HG03196 (cell line): Measurements from ENCODE around the gene ANKH.
A peak's percentile ranks its signal among the peaks of the same experiment; 100 is the strongest.
"Not testable (repeated sequence)": the region's sequence is repeated elsewhere in the genome, so short reads cannot be mapped to it uniquely, and the experiment has no call there.

Experiments used
- ATAC-seq: cut with Tn5 transposase; IDR thresholded peaks from one replicate; pipeline ENCODE4 v1.9.1; 2021; ENCODE audit not compliant: unreplicated experiment

The ANKH gene

DNA sequence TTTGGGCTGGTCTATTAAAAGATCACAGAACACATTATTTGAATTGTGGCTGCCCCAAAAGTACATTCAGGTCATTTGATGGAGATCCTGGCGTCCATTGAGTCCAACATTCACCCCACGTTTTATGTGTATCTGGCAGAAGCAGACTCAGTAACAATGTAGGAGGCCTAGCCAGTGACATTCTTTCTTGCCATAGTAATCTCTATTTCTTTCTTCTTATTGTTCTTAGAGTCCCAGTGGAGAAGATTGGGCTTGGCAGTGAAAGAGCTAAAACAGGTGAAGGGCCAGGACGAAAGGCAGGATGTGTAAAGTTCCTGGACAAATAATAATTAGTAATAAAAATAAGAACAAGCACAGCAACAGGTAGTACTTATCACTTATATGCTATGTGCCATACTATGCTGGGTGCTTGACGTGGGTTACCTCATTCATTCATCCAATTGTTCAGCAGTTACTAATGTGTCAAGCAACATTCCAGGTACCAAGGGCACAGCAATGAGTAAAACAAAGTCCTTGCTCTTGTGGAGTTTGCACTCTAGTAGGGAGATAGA lies 12.6 kb upstream of the ANKH start:
- no peak for ATAC-seq

DNA sequence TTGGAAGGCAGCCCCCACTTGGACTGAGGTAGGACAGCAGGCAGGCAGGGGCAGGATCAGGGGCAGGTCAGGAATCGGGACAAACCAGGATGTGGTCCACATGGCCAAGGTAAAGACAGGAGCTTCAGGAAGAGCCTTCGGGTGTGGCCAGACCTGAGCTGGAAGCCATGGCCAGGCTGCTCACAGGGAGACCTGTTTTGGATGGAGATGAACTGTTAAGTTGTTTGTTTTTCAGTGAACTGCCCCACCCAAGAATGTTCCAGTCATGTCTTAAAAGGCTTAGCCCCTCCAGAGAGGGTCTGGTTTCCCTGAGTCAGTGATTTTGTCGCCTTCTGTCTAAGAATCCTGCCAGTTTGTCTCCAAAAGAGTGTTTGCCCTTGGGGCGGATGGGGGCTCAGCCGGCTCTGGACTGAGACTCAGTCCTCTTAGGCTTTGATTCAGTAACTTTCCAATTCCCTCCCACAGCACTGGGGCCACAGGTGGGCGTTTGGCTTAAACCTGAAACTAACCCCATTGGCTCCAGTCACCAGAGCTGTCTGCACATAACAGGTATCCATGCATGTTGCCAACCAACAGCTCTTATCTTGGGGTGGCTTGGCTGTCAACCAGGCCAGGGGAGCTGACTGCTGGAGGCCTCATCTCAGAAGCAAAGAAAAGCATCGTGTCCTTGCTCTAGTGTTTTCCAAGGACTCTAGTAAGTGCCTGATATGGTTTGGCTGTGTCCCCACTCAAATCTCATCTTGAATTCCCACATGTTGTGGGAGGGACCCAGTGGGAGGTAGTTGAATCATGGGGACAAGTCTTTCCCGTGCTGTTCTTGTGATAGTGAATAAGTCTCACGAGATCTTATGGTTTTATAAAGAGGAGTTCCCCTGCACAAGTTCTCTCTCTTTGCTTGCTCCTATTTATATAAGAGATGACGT lies 11.3 kb upstream of the ANKH start:
- ATAC-seq: no peak

DNA sequence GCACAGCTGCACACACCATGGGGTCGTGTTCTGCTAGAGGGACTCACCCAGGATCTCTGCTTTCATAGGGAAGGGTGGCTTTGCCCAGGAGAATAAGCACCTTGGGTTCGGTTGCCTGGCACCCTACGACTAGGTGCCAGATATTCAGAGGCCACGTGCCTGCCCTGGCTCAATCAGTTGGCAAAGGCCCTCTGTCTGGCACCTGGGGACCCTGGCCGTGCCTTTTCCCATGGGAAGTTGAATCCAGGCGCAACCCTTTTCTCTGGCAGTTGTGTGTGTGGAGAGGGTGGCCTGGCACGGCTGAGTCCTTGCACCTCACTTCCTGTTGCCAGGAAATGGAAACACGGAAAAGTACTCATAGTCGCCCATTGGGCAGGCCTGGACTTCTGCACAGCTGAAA lies 10.2 kb upstream of the ANKH start:
- ATAC-seq: no peak

DNA sequence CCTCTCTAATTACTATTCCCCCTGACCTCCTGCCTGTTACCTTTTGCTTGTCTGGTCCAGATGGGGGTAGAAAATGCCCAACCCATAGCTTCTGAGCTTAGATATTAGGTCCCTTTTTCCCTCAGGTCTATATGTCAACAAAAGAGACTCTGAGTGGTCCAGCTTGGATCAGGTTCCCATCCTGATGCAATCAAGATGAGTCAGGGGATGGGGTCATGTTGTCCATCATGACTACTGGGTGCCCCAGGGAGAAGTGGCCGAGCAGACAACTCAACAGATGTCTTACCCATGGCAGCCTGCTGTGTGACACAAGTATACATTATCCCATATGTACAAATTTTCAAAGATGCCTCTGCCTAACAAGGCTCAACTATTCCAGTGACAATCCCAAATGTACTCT lies 9.1 kb upstream of the ANKH start:
- ATAC-seq: no peak

DNA sequence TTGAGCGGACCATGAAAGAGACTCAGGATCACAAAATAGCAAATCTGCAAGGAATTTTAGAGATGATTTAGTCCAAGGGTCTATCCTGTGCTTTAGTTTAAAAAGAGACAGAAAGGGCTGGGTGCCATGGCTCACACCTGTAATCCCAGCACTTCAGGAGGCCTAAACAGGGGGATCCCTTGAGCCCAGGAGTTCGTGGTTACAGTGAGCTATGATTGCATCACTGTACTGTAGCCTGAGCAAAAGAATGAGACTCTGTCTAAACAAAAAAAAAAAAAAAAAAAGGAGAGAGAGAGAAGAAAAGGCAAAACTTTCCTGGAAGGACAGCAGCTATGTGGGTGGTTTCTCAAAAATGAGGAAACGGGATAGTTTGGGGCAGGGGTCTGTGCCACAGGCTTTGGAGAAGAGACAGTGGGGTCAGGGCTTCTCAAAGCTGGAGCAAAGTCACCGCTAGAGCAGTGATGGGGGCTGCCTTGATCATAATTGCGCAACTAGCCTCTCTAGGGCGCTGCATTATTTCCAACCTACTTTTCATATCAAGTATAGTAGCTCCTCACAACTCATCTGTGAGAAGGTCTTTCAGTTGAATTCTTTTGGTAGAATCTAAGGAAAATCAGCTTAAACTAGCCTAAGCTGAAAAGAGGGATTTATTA lies 8.5 kb upstream of the ANKH start:
- ATAC-seq: no peak

DNA sequence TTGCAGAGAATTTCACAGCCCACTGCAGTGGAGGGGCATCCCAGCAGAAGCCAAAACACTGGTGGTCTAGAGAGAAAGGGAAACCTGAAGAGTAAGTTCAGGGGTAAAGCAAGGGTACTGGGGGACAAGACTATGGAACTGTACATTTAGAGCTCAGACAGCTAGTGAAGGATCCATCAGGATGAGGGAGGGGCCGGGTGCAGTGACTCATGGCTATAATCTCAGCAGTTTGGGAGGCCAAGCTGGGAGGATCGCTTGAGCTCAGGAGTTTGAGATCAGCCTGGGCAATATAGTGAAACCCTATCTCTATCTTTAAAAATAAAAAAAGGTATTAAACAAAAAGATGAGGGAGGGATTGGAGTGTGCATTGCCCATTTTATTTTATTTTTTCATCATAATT lies 7.8 kb upstream of the ANKH start:
- ATAC-seq: no peak

DNA sequence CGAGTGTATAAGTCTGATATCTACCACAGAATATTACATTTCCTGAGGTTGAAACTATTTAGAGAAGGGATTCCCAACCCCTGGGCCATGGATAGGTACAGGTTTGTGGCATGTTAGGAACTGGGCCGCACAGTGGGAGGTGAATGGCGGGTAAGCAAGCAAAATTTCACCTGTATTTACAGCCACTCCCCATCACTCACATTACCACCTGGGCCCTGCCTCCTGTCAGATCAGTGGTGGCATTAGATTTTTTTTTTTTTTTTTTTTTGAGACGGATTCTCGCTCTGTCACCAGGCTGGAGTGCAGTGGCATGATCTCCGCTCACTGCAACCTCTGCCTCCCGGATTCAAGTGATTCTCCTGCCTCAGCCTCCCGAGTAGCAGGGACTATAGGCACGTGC lies 6.6 kb upstream of the ANKH start:
- not testable (repeated sequence) for ATAC-seq

DNA sequence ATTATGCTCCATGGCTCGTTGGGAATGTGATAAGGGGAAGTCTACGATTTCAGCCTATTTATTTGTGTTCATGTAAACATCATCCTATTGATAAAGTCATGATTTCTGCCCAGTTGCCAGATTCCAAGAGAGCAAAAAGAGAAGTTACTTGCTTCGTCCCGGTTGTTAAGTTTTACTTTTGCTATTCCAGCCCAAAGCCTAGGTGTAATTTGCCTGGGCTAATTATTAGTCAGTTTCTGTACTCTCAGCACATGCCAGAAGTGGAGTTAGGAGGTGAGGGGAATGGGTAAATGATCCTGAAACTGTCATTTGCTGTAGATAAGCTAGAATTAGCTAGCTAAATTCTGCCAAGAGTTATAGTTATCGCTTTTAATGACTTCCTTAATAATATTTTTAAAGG lies 4.5 kb upstream of the ANKH start:
- no peak for ATAC-seq

DNA sequence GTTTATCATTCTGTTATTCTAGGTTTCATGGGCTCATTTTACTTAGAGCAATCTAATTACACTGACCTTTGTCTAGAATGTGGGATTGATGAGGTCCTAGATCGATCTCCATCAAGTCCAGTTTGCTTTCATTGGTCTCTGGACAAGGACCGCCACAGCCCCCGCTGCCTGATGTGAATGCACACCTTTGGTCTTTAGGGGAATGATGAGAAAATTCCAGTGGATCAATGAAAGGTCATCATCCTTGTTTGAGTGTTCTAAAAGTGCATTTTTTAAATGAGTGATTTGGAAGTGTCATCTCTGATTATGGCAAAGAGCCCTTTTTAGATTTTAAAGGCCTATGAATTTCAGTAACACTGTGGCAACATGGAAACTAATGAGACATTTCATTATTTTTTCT lies 2.2 kb upstream of the ANKH start:
- ATAC-seq: no peak

DNA sequence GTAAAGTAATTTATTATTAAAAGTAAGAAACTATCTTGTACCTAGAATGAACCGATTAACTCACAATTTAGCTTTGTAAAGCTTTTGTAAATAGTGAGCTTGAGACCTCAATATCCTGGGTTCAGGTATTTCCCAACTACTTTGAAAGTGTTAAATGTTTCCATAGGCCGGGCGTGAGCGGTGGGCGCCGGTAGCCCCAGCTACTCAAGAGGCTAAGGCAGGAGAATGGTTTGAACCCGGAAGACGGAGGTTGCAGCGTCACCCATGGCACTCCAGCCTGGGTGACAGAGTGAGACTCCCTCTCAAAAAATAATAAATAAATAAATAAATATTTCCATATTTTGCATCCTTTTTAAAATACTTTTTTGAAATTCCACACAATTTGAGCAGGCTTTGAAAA lies 1.5 kb upstream of the ANKH start:
- ATAC-seq: no peak

DNA sequence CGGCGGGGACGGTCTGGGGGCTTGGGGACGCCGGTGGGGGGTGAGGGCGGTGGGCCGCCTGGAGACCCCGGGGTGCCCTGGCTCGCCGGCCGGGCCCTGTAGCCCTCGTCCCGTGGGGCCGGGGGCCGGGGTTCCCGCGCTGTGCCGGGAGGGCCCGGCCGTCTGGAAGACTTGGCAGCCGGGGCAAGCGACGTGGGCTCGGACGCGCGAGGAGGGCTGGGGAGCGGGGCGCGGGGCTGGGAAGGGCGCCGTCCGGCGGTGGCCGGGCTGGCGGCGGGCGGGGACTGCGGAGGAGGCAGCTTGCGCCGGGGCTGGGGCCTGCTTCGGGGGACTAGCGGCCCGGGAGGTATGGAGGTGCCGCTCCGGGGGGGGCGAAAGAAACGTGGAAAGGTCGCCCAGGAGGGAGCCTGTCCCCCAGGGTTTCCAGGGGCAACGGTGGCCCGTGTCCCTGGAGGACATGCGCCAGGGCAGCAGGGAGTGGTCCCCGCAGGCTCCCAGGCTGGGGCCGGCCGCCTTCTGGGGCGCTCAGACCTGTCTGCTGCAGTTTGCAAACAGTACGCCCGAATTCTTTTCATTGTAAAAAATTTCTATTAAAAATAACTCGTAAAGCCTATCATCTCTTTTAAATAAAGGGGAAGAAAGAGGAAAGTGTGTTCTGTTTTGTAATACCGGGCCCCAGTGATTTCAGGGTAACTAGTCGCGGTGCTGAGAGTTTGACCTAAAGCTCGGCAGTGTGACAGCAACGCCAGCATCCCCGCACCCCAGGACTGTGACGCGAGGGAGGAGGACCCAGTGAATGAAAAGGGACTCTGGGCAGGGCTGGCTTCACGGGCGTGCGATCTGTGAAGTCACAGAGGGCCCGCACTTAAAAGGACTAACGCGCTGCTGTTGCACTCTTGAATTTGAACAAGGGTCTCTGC lies 752 bp upstream of the ANKH start:
- peak; percentile 45 for ATAC-seq

DNA sequence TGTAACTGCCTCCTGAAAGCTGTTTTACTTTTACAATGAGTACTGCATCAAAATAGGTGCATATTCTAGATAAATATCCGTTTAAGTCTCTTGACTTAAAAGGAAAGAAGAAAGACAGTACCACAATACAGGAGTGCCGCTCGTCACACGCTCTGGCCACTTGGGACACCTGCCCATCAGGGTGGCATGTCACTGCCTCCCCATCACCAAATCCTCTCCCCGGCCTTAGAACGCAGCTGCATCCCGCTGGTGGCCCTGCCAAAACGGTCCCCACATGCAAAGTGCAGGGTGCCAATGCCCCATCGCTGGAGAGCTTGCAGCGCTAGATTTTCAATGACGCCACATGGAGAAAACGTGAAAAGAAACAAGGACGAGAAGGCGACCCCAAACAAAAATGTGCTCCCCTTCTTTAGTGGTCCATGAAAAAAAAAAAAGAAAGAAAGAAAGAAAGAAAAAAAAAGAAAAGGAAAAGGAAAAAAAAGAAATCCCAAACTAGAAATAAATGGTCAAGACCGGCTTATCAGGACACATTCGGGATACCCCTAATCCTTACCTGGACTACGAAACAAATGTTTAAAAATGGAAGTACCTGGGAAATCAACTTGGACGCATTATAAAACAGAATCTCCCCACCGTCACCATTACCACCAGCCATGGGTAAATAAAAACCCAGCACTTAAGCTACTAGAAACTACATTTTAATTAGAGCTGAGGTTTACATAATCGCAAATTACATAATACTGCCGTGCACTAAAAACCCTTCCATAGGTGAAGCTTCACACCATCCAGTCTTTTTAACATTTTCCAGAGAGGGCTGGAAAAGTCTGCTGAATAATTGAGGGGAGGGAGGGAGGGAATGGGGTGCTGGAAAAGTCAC lies 1.0 kb downstream of the ANKH start:
- no peak for ATAC-seq

DNA sequence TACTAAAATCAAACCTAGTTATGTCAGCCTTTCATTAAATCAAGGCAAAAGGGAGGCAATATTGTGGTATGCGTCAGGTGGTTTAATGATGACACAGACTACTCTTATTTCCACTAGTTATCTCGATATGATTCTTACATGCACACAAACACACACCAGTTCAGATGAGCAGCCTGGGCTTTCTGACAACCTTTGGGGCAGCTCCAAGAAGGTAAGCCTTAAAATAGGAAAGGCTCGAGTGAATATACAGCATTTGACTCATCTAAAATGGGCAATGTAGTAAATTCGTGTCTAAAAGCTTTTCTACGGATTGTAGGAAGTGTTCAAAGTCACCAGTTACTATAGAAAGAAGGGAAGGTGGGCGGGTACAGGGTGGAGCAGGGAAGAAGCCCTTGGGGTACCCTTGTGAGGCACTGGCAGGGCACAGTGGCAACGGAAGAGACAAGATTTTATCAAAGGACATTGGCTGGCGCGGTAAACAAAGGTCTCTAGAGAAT lies 1.9 kb downstream of the ANKH start:
- no peak for ATAC-seq

DNA sequence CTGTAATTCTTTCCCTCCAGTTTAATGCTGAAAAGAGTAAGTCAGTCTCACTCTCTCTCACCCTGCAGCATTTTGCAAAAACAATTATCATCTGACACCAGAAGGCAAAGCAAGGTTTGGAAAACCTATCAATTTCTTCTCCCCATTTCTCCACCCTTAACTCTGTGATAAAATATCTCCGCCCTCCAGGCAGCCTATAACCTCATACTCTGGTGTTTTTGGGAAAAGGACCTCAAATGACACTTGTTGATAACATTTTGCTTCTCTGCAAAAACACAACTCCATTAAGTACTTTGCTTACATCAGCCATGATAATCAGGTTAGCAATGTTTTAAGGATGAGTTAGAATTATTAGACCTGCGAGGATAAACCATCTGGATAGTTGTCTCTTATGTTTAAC lies 2.3 kb downstream of the ANKH start:
- ATAC-seq: no peak

DNA sequence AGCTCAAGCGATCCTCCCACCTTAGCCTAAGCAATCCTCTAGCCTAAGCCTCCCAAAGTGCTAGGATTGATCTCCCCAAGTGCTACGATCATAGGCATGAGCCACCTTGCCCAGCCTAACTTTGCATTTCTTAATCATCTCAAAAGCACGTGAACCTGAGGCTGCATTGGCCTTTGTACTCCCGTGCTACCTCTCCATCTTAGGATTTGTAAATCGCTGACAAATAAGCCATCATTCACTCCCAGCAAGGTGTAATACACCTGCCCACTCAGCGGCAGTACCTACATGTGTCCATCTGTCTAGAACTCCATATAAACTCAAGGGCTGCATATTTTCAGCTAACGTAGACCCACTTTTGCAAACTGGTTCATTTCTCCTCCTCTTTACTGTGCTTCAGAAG lies 2.8 kb downstream of the ANKH start:
- no peak for ATAC-seq

DNA sequence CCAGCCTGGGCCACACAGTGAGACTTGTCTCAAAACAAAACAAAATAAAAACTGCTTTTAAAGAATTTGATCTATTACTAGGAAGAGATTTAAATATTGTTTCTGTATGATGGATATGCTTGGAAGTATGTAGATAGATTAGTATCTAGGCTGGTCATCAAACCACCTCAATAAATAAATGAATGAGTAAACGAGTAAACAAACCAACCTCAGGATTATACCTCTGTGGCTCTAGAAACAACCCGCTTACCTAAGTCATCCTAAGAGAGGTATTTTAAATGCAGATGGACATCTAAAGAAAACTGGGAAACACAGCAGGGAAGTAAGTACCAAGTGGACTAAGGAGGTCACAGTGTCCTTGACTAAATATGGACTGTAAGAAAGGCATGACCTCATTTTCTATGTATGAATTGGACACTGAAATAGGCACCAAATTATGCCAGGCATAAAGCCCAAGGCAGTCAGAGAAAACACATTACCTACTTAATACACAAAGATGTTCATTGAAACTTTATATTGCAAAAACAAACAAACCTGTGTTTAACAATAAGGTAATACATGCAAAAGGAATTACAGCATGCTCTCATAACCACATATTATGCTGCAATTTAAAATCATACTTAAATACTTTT lies 7.3 kb downstream of the ANKH start:
- no peak for ATAC-seq

DNA sequence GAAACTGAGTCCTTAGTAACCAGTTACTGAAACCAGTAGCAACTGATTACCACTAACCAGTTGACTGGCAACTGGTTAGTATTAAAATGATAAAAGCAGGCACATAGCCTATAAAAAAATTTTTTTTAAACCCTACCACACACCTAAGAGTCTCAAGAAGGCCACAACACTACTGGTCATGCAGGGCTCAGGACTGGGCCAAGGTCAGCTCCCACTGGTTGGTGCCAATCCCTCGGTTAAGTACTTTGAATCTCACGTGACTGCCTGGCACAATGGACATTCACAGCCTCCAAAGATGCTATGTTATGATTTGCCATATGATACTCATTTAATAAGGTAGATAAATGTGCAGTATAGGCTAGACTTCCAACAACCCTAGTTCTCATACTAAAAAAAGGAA lies 8.5 kb downstream of the ANKH start:
- ATAC-seq: no peak

DNA sequence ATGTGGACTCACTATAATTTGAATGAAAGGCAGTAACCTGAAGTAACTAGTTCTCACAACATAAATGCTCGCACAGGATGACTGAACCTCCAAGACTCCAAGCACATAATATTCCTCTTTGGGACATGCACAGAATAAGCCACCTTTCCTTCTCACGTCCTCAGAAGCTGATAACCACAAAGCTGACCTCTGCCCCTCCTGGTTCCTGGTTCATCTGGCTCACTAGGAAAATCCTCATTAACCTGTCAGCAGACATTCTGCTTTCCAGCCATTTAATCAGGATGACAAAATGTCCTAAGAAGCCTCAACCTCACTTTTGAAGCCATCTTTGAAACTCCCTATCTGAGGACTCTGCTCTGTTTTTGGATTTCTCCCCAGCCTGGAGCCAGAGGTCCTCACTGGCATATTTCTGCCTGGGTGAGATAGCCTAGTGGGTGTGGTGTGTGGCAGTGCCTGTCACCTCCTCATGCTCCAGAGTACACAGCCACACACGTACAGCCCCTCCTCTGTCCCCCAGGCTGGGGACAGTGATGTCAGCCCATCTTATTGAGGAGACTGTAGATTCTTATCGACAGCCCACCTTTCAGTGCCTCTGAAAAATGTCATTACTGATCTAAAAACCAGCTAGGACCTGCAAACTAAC lies 10.3 kb downstream of the ANKH start:
- no peak for ATAC-seq

DNA sequence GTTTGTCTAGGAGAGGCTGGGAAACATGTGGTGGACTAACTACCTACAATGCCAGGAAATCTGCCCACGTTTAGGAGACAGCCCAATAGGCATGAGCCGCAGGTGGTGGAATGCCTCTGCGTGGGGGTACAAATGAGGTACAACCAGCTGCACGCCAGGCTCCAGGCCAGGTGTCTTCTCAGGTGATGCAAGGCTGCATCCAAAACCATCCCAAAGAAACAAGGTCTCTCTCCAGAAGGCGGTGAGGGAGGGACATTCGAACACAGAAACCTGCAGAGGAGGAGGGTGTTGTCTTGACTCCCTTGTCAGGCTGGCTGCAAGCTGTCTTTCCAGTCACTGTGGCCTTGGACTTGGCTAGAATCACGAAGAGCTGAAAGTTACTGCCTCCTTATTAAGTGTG lies 11.6 kb downstream of the ANKH start:
- no peak for ATAC-seq
